ENCODE measurements around the gene OR5M10.
"Not testable (repeated sequence)": the region's sequence is repeated elsewhere in the genome, so short reads cannot be mapped to it uniquely, and the experiment has no call there.

- TF ChIP-seq POLR2A, POLR2AphosphoS5, TAF1 (IDR thresholded peaks at IDR 0.05; ENCODE audit: low read depth, low read length): not testable (repeated sequence)
Measured at GRCh38 chr11:56592088-56592717, 14.7 kb upstream of the OR5M10 start.

Measured in GM12891 (cell line).